ENCODE data around the gene HOXA9.
A peak's percentile ranks its signal among the peaks of the same experiment; 100 is the strongest.

The HOXA9 gene

DNA sequence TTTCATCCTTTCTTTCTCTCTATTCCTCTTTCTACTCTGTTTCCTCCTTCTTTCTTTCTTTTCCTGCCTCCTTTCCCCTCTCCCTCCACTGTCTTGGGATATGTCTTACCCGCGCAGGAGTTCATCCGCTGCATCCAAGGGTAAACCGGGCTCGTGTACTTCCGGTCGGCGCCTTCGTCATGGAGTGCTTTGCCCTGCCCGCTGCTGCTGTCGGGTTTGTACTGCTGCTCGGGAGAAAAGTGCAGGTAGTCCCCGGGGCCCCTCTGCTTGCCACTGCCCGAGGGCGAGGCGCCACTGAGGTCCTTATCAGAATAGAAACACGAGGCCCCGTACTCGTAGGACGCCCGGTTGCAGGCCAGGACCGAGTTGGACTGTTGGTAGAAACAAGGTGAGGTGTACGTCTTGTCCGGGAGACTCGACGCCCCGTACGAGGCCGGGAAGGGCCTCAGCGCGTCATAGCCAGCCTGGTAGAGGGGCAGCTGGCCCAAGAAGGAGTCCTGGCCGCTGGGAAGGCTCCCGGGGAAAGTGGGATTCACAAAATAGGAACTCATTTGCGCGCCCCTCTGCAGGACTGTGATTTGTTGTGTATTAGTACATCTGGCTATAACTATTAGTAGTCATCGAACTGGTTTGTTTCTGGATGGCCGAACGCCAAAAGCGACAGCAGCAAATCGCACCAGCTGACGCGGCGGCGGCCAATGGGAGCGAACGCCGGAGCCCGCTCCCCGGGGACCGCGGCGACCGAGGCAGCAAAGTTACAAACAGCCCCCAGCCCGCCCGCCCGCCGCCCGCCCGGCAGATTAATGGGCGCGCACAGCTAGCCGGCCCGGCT, 17.9 kb downstream of the HOXA9 start, which contains the start of gene HOXA6:
TSS of gene HOXA6 (minus strand) at position 576 of the 832 bp plus-strand sequence. CDS start at position 551, 25 bp downstream.
- ChIA-PET CTCF (interaction anchor here (1.0 to 4.3 kb wide), 3 partner anchors 15 to 293 kb away, joined by 3 to 50 read pairs (median 4); partner anchors contain the start of gene HOXA4), POLR2A (interaction anchor here (1.0 to 5.6 kb wide), 12 partner anchors 9 to 294 kb away, joined by 3 to 42 read pairs (median 6); partner anchors contain the start of genes HOXA1, HOXA10, HOXA7 and HOXA9)
- H3K4me1 ChIP-seq (ENCODE audit: control insufficient read depth, insufficient read depth, low read length), result peaks cover 18% of the 10 kb centered on the region
- H3K4me3 ChIP-seq (ENCODE audit: low read depth, low read length), result peak within 1 kb of the TSS; percentile 59
- peak within 1 kb of the TSS; percentile 99 for H3K27ac ChIP-seq (ENCODE audit: extremely low read depth, low read depth, low read length)
- H3K9me3 ChIP-seq (ENCODE audit: control insufficient read depth, insufficient read depth, low read depth, low read length), result no peaks in the 10 kb centered on the region
- H3K36me3 ChIP-seq (ENCODE audit: control insufficient read depth in 2 of 2, insufficient read depth in 1 of 2, low read length in 2 of 2), result peaks cover 0 to 61% of the 10 kb centered on the region in 2 experiments; a peak in 2 of 3 replicates
- peak; percentile 82; the same call in 1 of the 2 replicates for TF ChIP-seq ZNF777 (tag by site-specific recombination; IDR thresholded peaks at IDR 0.05; ENCODE audit: borderline replicate concordance)
- no peak for TF ChIP-seq PRDM1 (tag by site-specific recombination; IDR thresholded peaks at IDR 0.05)
- no peak for TF ChIP-seq ZNF677 (tag by site-specific recombination; IDR thresholded peaks at IDR 0.05)
- no peak for TF ChIP-seq ZNF658 (tag by site-specific recombination; IDR thresholded peaks at IDR 0.05)
- TF ChIP-seq GFI1B (tag by site-specific recombination; IDR thresholded peaks at IDR 0.05), result 0 out of 2 replicates have a peak, but pooled peaks have one; percentile 40
- no peak for TF ChIP-seq ZNF626 (tag by site-specific recombination; IDR thresholded peaks at IDR 0.05)
- TF ChIP-seq ZNF335 (tag by site-specific recombination; conservative IDR thresholded peaks at IDR 0.05), result peak; percentile 56
- 0 out of 2 replicates have a peak, but pooled peaks have one; percentile 11 for TF ChIP-seq ZFP69B (tag by site-specific recombination; IDR thresholded peaks at IDR 0.05)
- TF ChIP-seq ZNF701 (tag by site-specific recombination; IDR thresholded peaks at IDR 0.05), result no peak
- peak; percentile 30; the same call in 1 of the 2 replicates for TF ChIP-seq SP2 (tag by site-specific recombination; IDR thresholded peaks at IDR 0.05)
- peak; percentile 22; the same call in 1 of the 2 replicates for TF ChIP-seq ZNF660 (tag by site-specific recombination; IDR thresholded peaks at IDR 0.05)
- no peak for TF ChIP-seq ZNF776 (tag by site-specific recombination; IDR thresholded peaks at IDR 0.05; ENCODE audit: borderline replicate concordance)
- TF ChIP-seq, protein P1, sequence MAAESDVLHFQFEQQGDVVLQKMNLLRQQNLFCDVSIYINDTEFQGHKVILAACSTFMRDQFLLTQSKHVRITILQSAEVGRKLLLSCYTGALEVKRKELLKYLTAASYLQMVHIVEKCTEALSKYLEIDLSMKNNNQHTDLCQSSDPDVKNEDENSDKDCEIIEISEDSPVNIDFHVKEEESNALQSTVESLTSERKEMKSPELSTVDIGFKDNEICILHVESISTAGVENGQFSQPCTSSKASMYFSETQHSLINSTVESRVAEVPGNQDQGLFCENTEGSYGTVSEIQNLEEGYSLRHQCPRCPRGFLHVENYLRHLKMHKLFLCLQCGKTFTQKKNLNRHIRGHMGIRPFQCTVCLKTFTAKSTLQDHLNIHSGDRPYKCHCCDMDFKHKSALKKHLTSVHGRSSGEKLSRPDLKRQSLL (tag by site-specific recombination; IDR thresholded peaks at IDR 0.05), result no peak
- TF ChIP-seq ZNF600 (tag by site-specific recombination; IDR thresholded peaks at IDR 0.05), result peak; percentile 79
- no peak for TF ChIP-seq ZNF548 (tag by site-specific recombination; IDR thresholded peaks at IDR 0.05)
- TF ChIP-seq ZFP37 (tag by site-specific recombination; IDR thresholded peaks at IDR 0.05), result peak; percentile 22; the same call in 1 of the 2 replicates
- no peak for TF ChIP-seq ZNF302 (tag by site-specific recombination; IDR thresholded peaks at IDR 0.05; ENCODE audit: low read depth)
- no peak for TF ChIP-seq ZNF707 (tag by site-specific recombination; IDR thresholded peaks at IDR 0.05)
- TF ChIP-seq GLI2 (tag by site-specific recombination; IDR thresholded peaks at IDR 0.05; ENCODE audit: borderline replicate concordance, low read depth), result no peak
- TF ChIP-seq ZNF514 (tag by site-specific recombination; IDR thresholded peaks at IDR 0.05), result no peak
- TF ChIP-seq ZBTB20 (tag by site-specific recombination; IDR thresholded peaks at IDR 0.05), result peak; percentile 89
- TF ChIP-seq ZFP41 (tag by site-specific recombination; IDR thresholded peaks at IDR 0.05; ENCODE audit: borderline replicate concordance), result no peak
- TF ChIP-seq, protein P2, sequence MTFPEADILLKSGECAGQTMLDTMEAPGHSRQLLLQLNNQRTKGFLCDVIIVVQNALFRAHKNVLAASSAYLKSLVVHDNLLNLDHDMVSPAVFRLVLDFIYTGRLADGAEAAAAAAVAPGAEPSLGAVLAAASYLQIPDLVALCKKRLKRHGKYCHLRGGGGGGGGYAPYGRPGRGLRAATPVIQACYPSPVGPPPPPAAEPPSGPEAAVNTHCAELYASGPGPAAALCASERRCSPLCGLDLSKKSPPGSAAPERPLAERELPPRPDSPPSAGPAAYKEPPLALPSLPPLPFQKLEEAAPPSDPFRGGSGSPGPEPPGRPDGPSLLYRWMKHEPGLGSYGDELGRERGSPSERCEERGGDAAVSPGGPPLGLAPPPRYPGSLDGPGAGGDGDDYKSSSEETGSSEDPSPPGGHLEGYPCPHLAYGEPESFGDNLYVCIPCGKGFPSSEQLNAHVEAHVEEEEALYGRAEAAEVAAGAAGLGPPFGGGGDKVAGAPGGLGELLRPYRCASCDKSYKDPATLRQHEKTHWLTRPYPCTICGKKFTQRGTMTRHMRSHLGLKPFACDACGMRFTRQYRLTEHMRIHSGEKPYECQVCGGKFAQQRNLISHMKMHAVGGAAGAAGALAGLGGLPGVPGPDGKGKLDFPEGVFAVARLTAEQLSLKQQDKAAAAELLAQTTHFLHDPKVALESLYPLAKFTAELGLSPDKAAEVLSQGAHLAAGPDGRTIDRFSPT (tag by site-specific recombination; IDR thresholded peaks at IDR 0.05), result 0 out of 2 replicates have a peak, but pooled peaks have one; percentile 11
- TF ChIP-seq, protein P3, sequence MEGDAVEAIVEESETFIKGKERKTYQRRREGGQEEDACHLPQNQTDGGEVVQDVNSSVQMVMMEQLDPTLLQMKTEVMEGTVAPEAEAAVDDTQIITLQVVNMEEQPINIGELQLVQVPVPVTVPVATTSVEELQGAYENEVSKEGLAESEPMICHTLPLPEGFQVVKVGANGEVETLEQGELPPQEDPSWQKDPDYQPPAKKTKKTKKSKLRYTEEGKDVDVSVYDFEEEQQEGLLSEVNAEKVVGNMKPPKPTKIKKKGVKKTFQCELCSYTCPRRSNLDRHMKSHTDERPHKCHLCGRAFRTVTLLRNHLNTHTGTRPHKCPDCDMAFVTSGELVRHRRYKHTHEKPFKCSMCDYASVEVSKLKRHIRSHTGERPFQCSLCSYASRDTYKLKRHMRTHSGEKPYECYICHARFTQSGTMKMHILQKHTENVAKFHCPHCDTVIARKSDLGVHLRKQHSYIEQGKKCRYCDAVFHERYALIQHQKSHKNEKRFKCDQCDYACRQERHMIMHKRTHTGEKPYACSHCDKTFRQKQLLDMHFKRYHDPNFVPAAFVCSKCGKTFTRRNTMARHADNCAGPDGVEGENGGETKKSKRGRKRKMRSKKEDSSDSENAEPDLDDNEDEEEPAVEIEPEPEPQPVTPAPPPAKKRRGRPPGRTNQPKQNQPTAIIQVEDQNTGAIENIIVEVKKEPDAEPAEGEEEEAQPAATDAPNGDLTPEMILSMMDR (tag by site-specific recombination; IDR thresholded peaks at IDR 0.05), result no peak
- TF ChIP-seq, protein P4, sequence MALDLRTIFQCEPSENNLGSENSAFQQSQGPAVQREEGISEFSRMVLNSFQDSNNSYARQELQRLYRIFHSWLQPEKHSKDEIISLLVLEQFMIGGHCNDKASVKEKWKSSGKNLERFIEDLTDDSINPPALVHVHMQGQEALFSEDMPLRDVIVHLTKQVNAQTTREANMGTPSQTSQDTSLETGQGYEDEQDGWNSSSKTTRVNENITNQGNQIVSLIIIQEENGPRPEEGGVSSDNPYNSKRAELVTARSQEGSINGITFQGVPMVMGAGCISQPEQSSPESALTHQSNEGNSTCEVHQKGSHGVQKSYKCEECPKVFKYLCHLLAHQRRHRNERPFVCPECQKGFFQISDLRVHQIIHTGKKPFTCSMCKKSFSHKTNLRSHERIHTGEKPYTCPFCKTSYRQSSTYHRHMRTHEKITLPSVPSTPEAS (tag by site-specific recombination; IDR thresholded peaks at IDR 0.05), result no peak
- no peak for TF ChIP-seq YY1 (tag by site-specific recombination; IDR thresholded peaks at IDR 0.05)
- TF ChIP-seq, protein P5, sequence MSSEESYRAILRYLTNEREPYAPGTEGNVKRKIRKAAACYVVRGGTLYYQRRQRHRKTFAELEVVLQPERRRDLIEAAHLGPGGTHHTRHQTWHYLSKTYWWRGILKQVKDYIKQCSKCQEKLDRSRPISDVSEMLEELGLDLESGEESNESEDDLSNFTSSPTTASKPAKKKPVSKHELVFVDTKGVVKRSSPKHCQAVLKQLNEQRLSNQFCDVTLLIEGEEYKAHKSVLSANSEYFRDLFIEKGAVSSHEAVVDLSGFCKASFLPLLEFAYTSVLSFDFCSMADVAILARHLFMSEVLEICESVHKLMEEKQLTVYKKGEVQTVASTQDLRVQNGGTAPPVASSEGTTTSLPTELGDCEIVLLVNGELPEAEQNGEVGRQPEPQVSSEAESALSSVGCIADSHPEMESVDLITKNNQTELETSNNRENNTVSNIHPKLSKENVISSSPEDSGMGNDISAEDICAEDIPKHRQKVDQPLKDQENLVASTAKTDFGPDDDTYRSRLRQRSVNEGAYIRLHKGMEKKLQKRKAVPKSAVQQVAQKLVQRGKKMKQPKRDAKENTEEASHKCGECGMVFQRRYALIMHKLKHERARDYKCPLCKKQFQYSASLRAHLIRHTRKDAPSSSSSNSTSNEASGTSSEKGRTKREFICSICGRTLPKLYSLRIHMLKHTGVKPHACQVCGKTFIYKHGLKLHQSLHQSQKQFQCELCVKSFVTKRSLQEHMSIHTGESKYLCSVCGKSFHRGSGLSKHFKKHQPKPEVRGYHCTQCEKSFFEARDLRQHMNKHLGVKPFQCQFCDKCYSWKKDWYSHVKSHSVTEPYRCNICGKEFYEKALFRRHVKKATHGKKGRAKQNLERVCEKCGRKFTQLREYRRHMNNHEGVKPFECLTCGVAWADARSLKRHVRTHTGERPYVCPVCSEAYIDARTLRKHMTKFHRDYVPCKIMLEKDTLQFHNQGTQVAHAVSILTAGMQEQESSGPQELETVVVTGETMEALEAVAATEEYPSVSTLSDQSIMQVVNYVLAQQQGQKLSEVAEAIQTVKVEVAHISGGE (tag by site-specific recombination; conservative IDR thresholded peaks at IDR 0.05; ENCODE audit: low read depth), result peak; percentile 75
- no peak for TF ChIP-seq ZXDB (tag by site-specific recombination; IDR thresholded peaks at IDR 0.05)
